Measurements from ENCODE around the gene PRDX6.

The PRDX6 gene

GRCh38 chr1:173530795-173531693 is 53.9 kb downstream of the PRDX6 start:
- H3K27ac ChIP-seq, result no peak overlapping the region
- DNase-seq (ENCODE audit: low read depth, low spot score), result no peak

GRCh38 chr1:173532237-173532636 is 55.1 kb downstream of the PRDX6 start:
- no peak for DNase-seq (ENCODE audit: low read depth, low spot score)
- H3K27ac ChIP-seq, result no peak overlapping the region

- H3K27ac ChIP-seq, result no peak overlapping the region
- no peak for DNase-seq (ENCODE audit: low read depth, low spot score)
Observed at GRCh38 chr1:173536223-173536622, 59.1 kb downstream of the PRDX6 start.

Measured in epithelial cell of prostate (primary cell).